Naive thymus-derived CD4-positive, alpha-beta T cell (primary cell): ENCODE measurements around the gene NEDD1. TPM values are rescaled to one million over a fixed set of nuclear protein-coding genes. Genes with fewer than 3 reads are reported as not detected.
A peak's percentile ranks its signal among the peaks of the same experiment; 100 is the strongest.

Experiments used
- ATAC-seq: fragments of 150-1000 bp; cut with Tn5 transposase; 2 replicates; pipeline ENCODE4 v1.10.0; 2021; ENCODE audit warnings: mild to moderate bottlenecking, moderate library complexity
- CTCF ChIA-PET: fragments of 350-600 bp; sonication (Branson Sonifier 250); formaldehyde crosslinking; loops from one replicate; lab custom pipeline; 2021; ENCODE audit warnings: antibody characterized with exemption; lab: Charles Lee
- POLR2A ChIA-PET: fragments of 350-600 bp; sonication (Branson Sonifier 250); formaldehyde crosslinking; loops from one replicate; lab custom pipeline; 2021; ENCODE audit warnings: antibody characterized with exemption, inconsistent platforms; lab: Charles Lee
- DNase-seq, 9 donors: peaks; one replicate each; pipeline versions ENCODE4 v3.0.0 to v3.0.0-alpha.2; 2020 to 2022; ENCODE audit warnings: mixed read lengths in 1 of 9
- H3K27ac ChIP-seq: one replicate; pipeline ENCODE4 v1.7.0; 2013; ENCODE audit warnings: mild to moderate bottlenecking, low read depth, low read length, moderate library complexity
- H3K27me3 ChIP-seq, 2 donors: one replicate each; pipeline ENCODE4 v1.7.0; 2013; ENCODE audit warnings: low read length in 2 of 2, mild to moderate bottlenecking in 2 of 2, moderate library complexity in 2 of 2; ENCODE audit not compliant: control insufficient read depth in 2 of 2, insufficient read depth in 2 of 2
- H3K36me3 ChIP-seq, 3 experiments: 1 replicate in 2 of 3; 2 replicates in 1 of 3; pipeline ENCODE4 v1.7.0; 2013; ENCODE audit warnings: low read length in 3 of 3, mild to moderate bottlenecking in 3 of 3, moderate library complexity in 1 of 3; ENCODE audit not compliant: insufficient read depth in 3 of 3, control insufficient read depth in 2 of 3
- H3K4me1 ChIP-seq, 2 donors: one replicate each; pipeline ENCODE4 v1.7.0; 2013; ENCODE audit warnings: low read length in 2 of 2, mild to moderate bottlenecking in 2 of 2, moderate library complexity in 1 of 2; ENCODE audit not compliant: control insufficient read depth in 2 of 2, insufficient read depth in 2 of 2
- H3K4me3 ChIP-seq: 2 replicates; pipeline ENCODE4 v1.7.0; 2013; ENCODE audit warnings: mild to moderate bottlenecking, low read length
- H3K9me3 ChIP-seq, 3 experiments: 1 replicate in 2 of 3; 2 replicates in 1 of 3; pipeline ENCODE4 v1.7.0; 2013; ENCODE audit warnings: low read length in 3 of 3; ENCODE audit not compliant: control insufficient read depth in 2 of 3
- H3K27ac Mint-ChIP-seq, 9 donors: one replicate each; pipeline ENCODE4 v1.8.0; 2020 to 2022; ENCODE audit warnings: mixed read lengths in 9 of 9, mild to moderate bottlenecking in 8 of 9, moderate library complexity in 5 of 9, inconsistent platforms in 2 of 9
- H3K27me3 Mint-ChIP-seq, 5 donors: one replicate each; pipeline ENCODE4 v1.8.0; 2021 to 2022; ENCODE audit warnings: mixed read lengths in 5 of 5, mild to moderate bottlenecking in 1 of 5
- H3K36me3 Mint-ChIP-seq, 5 donors: one replicate each; pipeline ENCODE4 v1.8.0; 2020 to 2022; ENCODE audit warnings: mixed read lengths in 5 of 5, mild to moderate bottlenecking in 3 of 5, inconsistent platforms in 1 of 5
- H3K4me1 Mint-ChIP-seq, 7 donors: one replicate each; pipeline ENCODE4 v1.8.0; 2020 to 2022; ENCODE audit warnings: mixed read lengths in 7 of 7, mild to moderate bottlenecking in 3 of 7, inconsistent platforms in 1 of 7
- H3K4me3 Mint-ChIP-seq, 10 donors: one replicate each; pipeline ENCODE4 v1.8.0; 2020 to 2022; ENCODE audit warnings: mild to moderate bottlenecking in 10 of 10, mixed read lengths in 10 of 10, moderate library complexity in 6 of 10, inconsistent platforms in 2 of 10
- H3K9me3 Mint-ChIP-seq, 11 donors: one replicate each; pipeline ENCODE4 v1.8.0; 2020 to 2022; ENCODE audit warnings: mixed read lengths in 11 of 11, mild to moderate bottlenecking in 4 of 11, inconsistent platforms in 1 of 11, moderate library complexity in 1 of 11
- intact Hi-C, 2 donors: fragments of 100-400 bp; cut with micrococcal nuclease; formaldehyde crosslinking; loops; one replicate each; pipeline ENCODE4 v1.15.1; 2023
- polyA plus RNA-seq, 2 donors: library from polyadenylated mRNA; unstranded; fragments of 300-500 nt; fragmentation: Illumina TruSeq; gene quantifications; one replicate each; pipeline ENCODE4 v1.2.3, GENCODE V29; 2021
- total RNA-seq, 6 experiments: library from RNA in 5 of 6; stranded (reverse) in 5 of 6; gene quantifications; 1 replicate in 5 of 6; 2 replicates in 1 of 6; pipeline ENCODE4 v1.2.3 and lab custom pipeline; 2021 to 2026

Gene NEDD1
- 10 to 100 TPM; 18.3 to 52.4 (median 23.2) TPM for total RNA-seq
- 10 to 100 TPM; 37.0 to 42.0 TPM for polyA plus RNA-seq
- total RNA-seq (lab: John Stamatoyannopoulos, UW), result 47.0 reads per million, percentile 70 among the genes with 10 or more reads in this experiment

GRCh38 chr12:96906849-96907670 lies at the start of gene NEDD1:
NEDD1 (plus strand) TSS chr12:96907257; CDS start chr12:96909760, 2,503 bp downstream.
- Histone ChIP-seq H3K27me3 (no peaks in the 10 kb centered on the region), H3K9me3 (no peaks in the 10 kb centered on the region), H3K27ac (peak within 1 kb of the TSS; percentile 99), H3K4me3 (peak within 1 kb of the TSS; percentile 84), H3K4me1 (peaks cover 0 to 12% of the 10 kb centered on the region in 2 donors), H3K36me3 (peaks cover 0 to 7% (median 0%) of the 10 kb centered on the region in 3 experiments)
- Mint-ChIP-seq H3K9me3 (peaks cover 0 to 2% (median 0%) of the 10 kb centered on the region in 11 donors), H3K4me1 (peaks cover 21 to 53% (median 47%) of the 10 kb centered on the region in 7 donors), H3K36me3 (peaks cover 0 to 22% (median 3%) of the 10 kb centered on the region in 5 donors), H3K4me3 (peak within 1 kb of the TSS; percentile 89 to 97 (median 95)), H3K27me3 (peaks cover 0 to 12% (median 0%) of the 10 kb centered on the region in 5 donors), H3K27ac (peak within 1 kb of the TSS; percentile 96 to 99 (median 98))
- ChIA-PET CTCF (interaction anchor here (0.6 to 0.7 kb wide), 2 partner anchors 964 to 1051 kb away, joined by 3 read pairs; partner anchors contain the start of gene AMDHD1), POLR2A (interaction anchor here (0.6 to 1.8 kb wide), 6 partner anchors 79 to 1609 kb away, joined by 3 to 5 read pairs (median 3); no protein-coding TSS in a partner anchor)
- DNase-seq (peak; percentile 70 to 89 (median 81)), ATAC-seq (peak; percentile 90)
- intact Hi-C loops, result loop anchor here (1.0 to 10.0 kb wide), 26 partner anchors 78 to 1905 kb away; partner anchors contain the start of genes AMDHD1 (in 2 of the 2), APAF1 (in 2 of the 2), CCDC38 (in 2 of the 2) and CDK17 (in 2 of the 2)

GRCh38 chr12:96858162-96858561 lies 48.9 kb upstream of the NEDD1 start:
- Histone ChIP-seq H3K27me3 (no peaks in the 10 kb centered on the region), H3K36me3 (no peaks in the 10 kb centered on the region), H3K27ac (no peak overlapping the region), H3K4me1 (no peaks in the 10 kb centered on the region), H3K9me3 (no peaks in the 10 kb centered on the region), H3K4me3 (no peak overlapping the region)
- peaks cover 0 to 1% (median 0%) of the 10 kb centered on the region in 7 donors for H3K4me1 Mint-ChIP-seq
- ChIA-PET CTCF (no interaction called here), POLR2A (no interaction called here)
- no peak overlapping the region for H3K4me3 Mint-ChIP-seq
- peaks cover 5 to 29% (median 18%) of the 10 kb centered on the region in 5 donors for H3K27me3 Mint-ChIP-seq
- peaks cover 0 to 3% (median 0%) of the 10 kb centered on the region in 5 donors for H3K36me3 Mint-ChIP-seq
- DNase-seq (no peak), ATAC-seq (no peak)
- H3K9me3 Mint-ChIP-seq, result peaks cover 2 to 22% (median 6%) of the 10 kb centered on the region in 11 donors
- intact Hi-C loops, result no loop called here
- no peak overlapping the region for H3K27ac Mint-ChIP-seq

- no peaks in the 10 kb centered on the region for H3K9me3 ChIP-seq
- no peak overlapping the region for H3K27ac ChIP-seq
- intact Hi-C loops, result no loop called here
- H3K4me3 ChIP-seq, result no peak overlapping the region
- Mint-ChIP-seq H3K36me3 (peaks cover 0 to 3% (median 0%) of the 10 kb centered on the region in 5 donors), H3K4me3 (no peak overlapping the region), H3K9me3 (peaks cover 2 to 15% (median 3%) of the 10 kb centered on the region in 11 donors), H3K27me3 (peaks cover 18 to 43% (median 27%) of the 10 kb centered on the region in 5 donors), H3K4me1 (peaks cover 0 to 3% (median 0%) of the 10 kb centered on the region in 7 donors), H3K27ac (no peak overlapping the region)
- H3K36me3 ChIP-seq, result no peaks in the 10 kb centered on the region
- H3K27me3 ChIP-seq, result no peaks in the 10 kb centered on the region
- ChIA-PET CTCF (no interaction called here), POLR2A (no interaction called here)
- no peaks in the 10 kb centered on the region for H3K4me1 ChIP-seq
- DNase-seq (no peak), ATAC-seq (no peak)
Measured at GRCh38 chr12:96861656-96862055, 45.4 kb upstream of the NEDD1 start.

- intact Hi-C loops, result no loop called here
- Mint-ChIP-seq H3K4me3 (no peak overlapping the region), H3K27me3 (peaks cover 18 to 43% (median 27%) of the 10 kb centered on the region in 5 donors), H3K9me3 (peaks cover 0 to 11% (median 2%) of the 10 kb centered on the region in 11 donors), H3K4me1 (peaks cover 0 to 3% (median 0%) of the 10 kb centered on the region in 7 donors), H3K27ac (no peak overlapping the region), H3K36me3 (peaks cover 0 to 3% (median 0%) of the 10 kb centered on the region in 5 donors)
- no peaks in the 10 kb centered on the region for H3K36me3 ChIP-seq
- H3K27ac ChIP-seq, result no peak overlapping the region
- CTCF ChIA-PET, result no interaction called here
- no peaks in the 10 kb centered on the region for H3K27me3 ChIP-seq
- ATAC-seq (no peak), DNase-seq (no peak)
- H3K9me3 ChIP-seq, result no peaks in the 10 kb centered on the region
- POLR2A ChIA-PET, result no interaction called here
- no peak overlapping the region for H3K4me3 ChIP-seq
- no peaks in the 10 kb centered on the region for H3K4me1 ChIP-seq
Measured at GRCh38 chr12:96862326-96862725, 44.7 kb upstream of the NEDD1 start.

GRCh38 chr12:96864335-96864734 lies 42.7 kb upstream of the NEDD1 start:
- H3K27me3 Mint-ChIP-seq, result peaks cover 16 to 37% (median 25%) of the 10 kb centered on the region in 5 donors
- Histone ChIP-seq H3K27ac (no peak overlapping the region), H3K27me3 (no peaks in the 10 kb centered on the region), H3K4me1 (no peaks in the 10 kb centered on the region), H3K36me3 (no peaks in the 10 kb centered on the region), H3K9me3 (no peaks in the 10 kb centered on the region), H3K4me3 (no peak overlapping the region)
- ATAC-seq (no peak), DNase-seq (no peak)
- H3K4me3 Mint-ChIP-seq, result no peak overlapping the region
- intact Hi-C loops, result no loop called here
- ChIA-PET CTCF (no interaction called here), POLR2A (no interaction called here)
- peaks cover 0 to 3% (median 0%) of the 10 kb centered on the region in 7 donors for H3K4me1 Mint-ChIP-seq
- no peaks in the 10 kb centered on the region for H3K36me3 Mint-ChIP-seq
- H3K27ac Mint-ChIP-seq, result no peak overlapping the region
- H3K9me3 Mint-ChIP-seq, result no peaks in the 10 kb centered on the region

GRCh38 chr12:96866801-96867590 lies 40.1 kb upstream of the NEDD1 start:
- intact Hi-C loops, result no loop called here
- DNase-seq (no peak), ATAC-seq (no peak)
- H3K9me3 Mint-ChIP-seq, result peaks cover 0 to 5% (median 0%) of the 10 kb centered on the region in 11 donors
- ChIA-PET POLR2A (interaction anchor here (1.1 kb wide), 1 partner anchor 147 kb away, joined by 4 read pairs; no protein-coding TSS in a partner anchor), CTCF (no interaction called here)
- H3K36me3 Mint-ChIP-seq, result no peaks in the 10 kb centered on the region
- Histone ChIP-seq H3K27me3 (no peaks in the 10 kb centered on the region), H3K9me3 (no peaks in the 10 kb centered on the region), H3K4me3 (no peak overlapping the region), H3K4me1 (no peaks in the 10 kb centered on the region), H3K27ac (no peak overlapping the region), H3K36me3 (no peaks in the 10 kb centered on the region)
- H3K4me3 Mint-ChIP-seq, result no peak overlapping the region
- H3K4me1 Mint-ChIP-seq, result peaks cover 0 to 3% (median 0%) of the 10 kb centered on the region in 7 donors
- peaks cover 23 to 45% (median 27%) of the 10 kb centered on the region in 5 donors for H3K27me3 Mint-ChIP-seq
- no peak overlapping the region for H3K27ac Mint-ChIP-seq
